Activated CD4-positive, alpha-beta T cell treated with anti-CD3 and anti-CD28 coated beads for 4 hours (primary cell): Measurements from ENCODE around the gene MCC.

Experiments
- DNase-seq, 2 donors: peaks; one replicate each; pipeline ENCODE4 v3.0.0-alpha.2; 2020

MCC gene

GRCh38 chr5:113127021-113127420 is 361.2 kb downstream of the MCC start:
- no peak for DNase-seq

- DNase-seq, result no peak
Measured at GRCh38 chr5:113125371-113125770, 362.9 kb downstream of the MCC start.

GRCh38 chr5:113124914-113125313 is 363.3 kb downstream of the MCC start:
- DNase-seq, result no peak

- DNase-seq, result no peak
Measured at GRCh38 chr5:113124265-113124664, 364.0 kb downstream of the MCC start.

GRCh38 chr5:113123618-113124017 is 364.6 kb downstream of the MCC start:
- DNase-seq, result no peak

GRCh38 chr5:113122053-113122452 is 366.2 kb downstream of the MCC start:
- no peak for DNase-seq

- DNase-seq, result no peak
Measured at GRCh38 chr5:113119246-113119924, 368.9 kb downstream of the MCC start.

GRCh38 chr5:113118765-113119164 is 369.5 kb downstream of the MCC start:
- no peak for DNase-seq

GRCh38 chr5:113118298-113118697 is 370.0 kb downstream of the MCC start:
- no peak for DNase-seq

GRCh38 chr5:113117543-113118115 is 370.6 kb downstream of the MCC start:
- DNase-seq, result no peak

- DNase-seq, result no peak
Measured at GRCh38 chr5:113115956-113116355, 372.3 kb downstream of the MCC start.

GRCh38 chr5:113115061-113115460 is 373.2 kb downstream of the MCC start:
- DNase-seq, result no peak

GRCh38 chr5:113114559-113114958 is 373.7 kb downstream of the MCC start:
- no peak for DNase-seq

GRCh38 chr5:113112435-113112834 is 375.8 kb downstream of the MCC start:
- no peak for DNase-seq

- no peak for DNase-seq
Measured at GRCh38 chr5:113110117-113110516, 378.1 kb downstream of the MCC start.

GRCh38 chr5:113109344-113109743 is 378.9 kb downstream of the MCC start:
- DNase-seq, result no peak

- DNase-seq, result no peak
Measured at GRCh38 chr5:113108485-113108884, 379.8 kb downstream of the MCC start.

GRCh38 chr5:113106821-113107220 is 381.4 kb downstream of the MCC start:
- no peak for DNase-seq

GRCh38 chr5:113105693-113106280 is 382.5 kb downstream of the MCC start:
- no peak for DNase-seq

GRCh38 chr5:113103330-113103729 is 384.9 kb downstream of the MCC start:
- no peak for DNase-seq

GRCh38 chr5:113102121-113102531 is 386.1 kb downstream of the MCC start:
- DNase-seq, result no peak

- DNase-seq, result no peak
Measured at GRCh38 chr5:113100981-113101380, 387.3 kb downstream of the MCC start.

- no peak for DNase-seq
Measured at GRCh38 chr5:113099822-113100221, 388.4 kb downstream of the MCC start.

GRCh38 chr5:113098378-113098777 is 389.9 kb downstream of the MCC start:
- DNase-seq, result no peak

- DNase-seq, result no peak
Measured at GRCh38 chr5:113095831-113096230, 392.4 kb downstream of the MCC start.
